Transverse colon (tissue), 4 donors: Measurements from ENCODE around the gene HSD17B11. TPM values are rescaled to one million over a fixed set of nuclear protein-coding genes. Genes with fewer than 3 reads are reported as not detected.

Experiments
- DNase-seq: peaks from one replicate; pipeline ENCODE4 v3.0.0-alpha.2; 2019
- H3K27ac ChIP-seq, 4 donors: fragments of 200-600 bp; sonication (generic); 2 replicates each; pipeline ENCODE4 v1.5.1; 2016 to 2018; ENCODE audit warnings: inconsistent platforms in 4 of 4
- H3K27me3 ChIP-seq: fragments of 200-600 bp; sonication (generic); 2 replicates; pipeline ENCODE4 v1.5.1; 2017; ENCODE audit warnings: inconsistent platforms
- H3K36me3 ChIP-seq, 4 donors: fragments of 200-600 bp; sonication (generic); 2 replicates each; pipeline ENCODE4 v1.5.1; 2017 to 2019; ENCODE audit warnings: inconsistent platforms in 4 of 4
- H3K4me1 ChIP-seq, 4 donors: fragments of 200-600 bp; sonication (generic); 2 replicates each; pipeline ENCODE4 v1.5.1; 2017 to 2020; ENCODE audit warnings: inconsistent platforms in 4 of 4
- H3K4me3 ChIP-seq, 4 donors: fragments of 200-600 bp; sonication (generic); 1 replicate in 1 of 4; 2 replicates in 3 of 4; pipeline versions ENCODE4 v1.5.1 to v1.6.1; 2017 to 2019; ENCODE audit warnings: inconsistent platforms in 4 of 4
- H3K9me3 ChIP-seq, 2 donors: fragments of 200-600 bp; sonication (generic); 2 replicates each; pipeline ENCODE4 v1.5.1; 2017 to 2019; ENCODE audit warnings: inconsistent platforms in 2 of 2
- EP300 ChIP-seq: sonication (generic); formaldehyde crosslinking; IDR thresholded peaks from one replicate; pipeline ENCODE4 v1.6.1; 2017; ENCODE audit warnings: antibody characterized with exemption, low read depth
- POLR2A ChIP-seq: fragments of 450-650 bp; IDR thresholded peaks from one replicate; pipeline ENCODE4 v1.6.1; 2016; ENCODE audit warnings: antibody characterized with exemption, mild to moderate bottlenecking, moderate library complexity
- POLR2AphosphoS5 ChIP-seq, 3 donors: sonication (generic); formaldehyde crosslinking; IDR thresholded peaks; one replicate each; pipeline ENCODE4 v1.6.1; 2016; ENCODE audit warnings: antibody characterized with exemption in 3 of 3
- WGBS, 2 donors: methylation state at CpG; one replicate each; pipeline ENCODE4 v1.1.5; 2018; ENCODE audit warnings: low coverage in 1 of 2; 5-methylcytosine and 5-hydroxymethylcytosine counted together
- in situ Hi-C, 4 donors: fragments of 200-750 bp; cut with MboI; loops; one replicate each; pipeline versions ENCODE4 v1.15.0 to v1.15.1; 2017; ENCODE audit warnings: low sequenced_read_pairs in 3 of 4, low pct_ligation_motif_present in 1 of 4, low pct_unique_long_range_greater_than_20kb in 1 of 4
- intact Hi-C: fragments of 100-400 bp; cut with DNase I; formaldehyde crosslinking; loops from one replicate; pipeline ENCODE4 v1.15.1; 2023; ENCODE audit warnings: low total_unique reads
- total RNA-seq, 4 donors: library from RNA; depleted of rRNA; stranded (reverse); fragments of >200 nt; gene quantifications; one replicate each; pipeline ENCODE4 v1.1.0, GENCODE V29; 2016
- TF ChIP-seq, protein P1 (sequence below), 5 experiments: fragments of 200-600 bp in 3 of 5; fragments of 450-650 bp in 2 of 5; sonication (generic) in 3 of 5; IDR thresholded peaks; 1 replicate in 2 of 5; 2 replicates in 3 of 5; pipeline ENCODE4 v1.5.1; 2016 to 2017; ENCODE audit warnings: antibody characterized with exemption in 5 of 5, inconsistent platforms in 3 of 5, mild to moderate bottlenecking in 2 of 5, moderate library complexity in 1 of 5

HSD17B11 gene
- total RNA-seq, 4 donors from 2014 or later: 189 to 348 (median 271) TPM

GRCh38 chr4:87370068-87370467 is 20.9 kb downstream of the HSD17B11 start:
- TF ChIP-seq, protein P1, sequence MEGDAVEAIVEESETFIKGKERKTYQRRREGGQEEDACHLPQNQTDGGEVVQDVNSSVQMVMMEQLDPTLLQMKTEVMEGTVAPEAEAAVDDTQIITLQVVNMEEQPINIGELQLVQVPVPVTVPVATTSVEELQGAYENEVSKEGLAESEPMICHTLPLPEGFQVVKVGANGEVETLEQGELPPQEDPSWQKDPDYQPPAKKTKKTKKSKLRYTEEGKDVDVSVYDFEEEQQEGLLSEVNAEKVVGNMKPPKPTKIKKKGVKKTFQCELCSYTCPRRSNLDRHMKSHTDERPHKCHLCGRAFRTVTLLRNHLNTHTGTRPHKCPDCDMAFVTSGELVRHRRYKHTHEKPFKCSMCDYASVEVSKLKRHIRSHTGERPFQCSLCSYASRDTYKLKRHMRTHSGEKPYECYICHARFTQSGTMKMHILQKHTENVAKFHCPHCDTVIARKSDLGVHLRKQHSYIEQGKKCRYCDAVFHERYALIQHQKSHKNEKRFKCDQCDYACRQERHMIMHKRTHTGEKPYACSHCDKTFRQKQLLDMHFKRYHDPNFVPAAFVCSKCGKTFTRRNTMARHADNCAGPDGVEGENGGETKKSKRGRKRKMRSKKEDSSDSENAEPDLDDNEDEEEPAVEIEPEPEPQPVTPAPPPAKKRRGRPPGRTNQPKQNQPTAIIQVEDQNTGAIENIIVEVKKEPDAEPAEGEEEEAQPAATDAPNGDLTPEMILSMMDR (IDR thresholded peaks at IDR 0.05): no peak
- TF ChIP-seq EP300 (no peak), POLR2AphosphoS5 (IDR thresholded peaks at IDR 0.05) (no peak), POLR2A (no peak)
- H3K27ac ChIP-seq: no peak overlapping the region
- no peaks in the 10 kb centered on the region for H3K9me3 ChIP-seq
- DNase-seq: no peak
- 90 to 93% methylated on average over 2 of the region's 2 CpGs for WGBS, 2 donors
- H3K27me3 ChIP-seq: no peaks in the 10 kb centered on the region
- in situ Hi-C loops (loop anchor here in 3 of 4 donors (5.0 to 25.0 kb wide), 4 partner anchors 85 to 467 kb away; partner anchors contain the start of gene MEPE (in 1 of the 3)), intact Hi-C loops (no loop called here)
- peaks cover 0 to 84% (median 37%) of the 10 kb centered on the region in 4 donors for H3K36me3 ChIP-seq
- no peak overlapping the region for H3K4me3 ChIP-seq
- H3K4me1 ChIP-seq: no peaks in the 10 kb centered on the region

DNA sequence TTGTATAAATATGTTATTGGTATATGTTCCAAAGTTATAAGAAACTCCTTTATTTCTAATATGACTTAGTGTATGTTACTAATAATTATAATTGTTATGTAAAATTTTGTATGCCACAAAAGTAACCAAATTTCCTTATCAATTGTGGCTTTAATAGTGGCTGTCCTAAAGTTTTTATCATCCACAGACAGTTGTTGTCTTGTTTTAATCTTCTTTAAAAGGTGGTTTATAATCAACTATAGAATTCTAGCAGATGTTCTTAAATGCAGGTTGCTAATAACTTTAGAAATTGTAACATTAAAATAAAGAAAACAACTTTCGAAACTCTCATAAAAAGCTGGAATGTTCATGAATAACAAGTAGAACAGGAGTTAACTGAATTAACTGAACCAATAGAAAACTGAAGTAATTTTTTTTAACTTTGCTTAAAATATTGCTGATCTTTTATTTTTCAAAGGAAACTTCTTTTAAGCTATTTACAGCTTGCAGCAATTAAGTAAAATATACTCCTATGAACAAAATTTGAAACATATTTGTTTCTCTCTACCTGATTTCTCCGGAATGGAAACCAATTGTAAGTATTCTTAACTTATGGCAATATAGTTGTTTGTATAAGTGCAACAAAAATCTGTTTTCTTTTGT is 24.3 kb downstream of the HSD17B11 start:
- Histone ChIP-seq H3K4me1 (no peaks in the 10 kb centered on the region), H3K36me3 (peaks cover 0 to 83% (median 39%) of the 10 kb centered on the region in 4 donors), H3K27me3 (no peaks in the 10 kb centered on the region), H3K27ac (no peak overlapping the region), H3K4me3 (no peak overlapping the region), H3K9me3 (no peaks in the 10 kb centered on the region)
- TF ChIP-seq, protein P1 (IDR thresholded peaks at IDR 0.05): no peak
- TF ChIP-seq POLR2A (no peak), POLR2AphosphoS5 (IDR thresholded peaks at IDR 0.05) (no peak), EP300 (no peak)
- intact Hi-C loops: no loop called here
- 87 to 93% methylated on average over 2 of the region's 2 CpGs for WGBS, 2 donors
- no peak for DNase-seq
- in situ Hi-C loops: loop anchor here in 1 of 4 donors (25.0 kb wide), 1 partner anchor 471 kb away; the partner anchor contains the start of gene MEPE

DNA sequence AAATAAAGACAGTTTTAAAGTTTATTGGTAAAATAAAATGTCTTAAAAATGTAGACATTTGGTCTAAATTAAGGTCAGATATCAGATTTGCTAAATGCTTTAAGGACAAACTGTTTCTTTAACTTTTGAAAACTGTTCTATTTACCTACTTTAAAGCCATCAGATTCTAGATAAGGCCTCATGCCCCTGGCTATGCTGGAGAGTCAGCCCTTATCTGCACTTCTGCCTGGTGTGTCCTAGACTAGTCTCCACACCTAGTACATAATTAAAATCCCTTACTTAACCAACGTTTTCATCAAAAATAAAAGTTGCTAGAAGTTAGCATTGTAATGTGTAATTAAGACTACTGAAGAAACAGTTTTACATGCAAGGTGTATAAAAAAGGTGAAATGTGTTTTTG is 25.6 kb downstream of the HSD17B11 start:
- DNase-seq: no peak
- Histone ChIP-seq H3K4me1 (no peaks in the 10 kb centered on the region), H3K27me3 (no peaks in the 10 kb centered on the region), H3K36me3 (peaks cover 0 to 78% (median 35%) of the 10 kb centered on the region in 4 donors), H3K27ac (no peak overlapping the region), H3K4me3 (no peak overlapping the region), H3K9me3 (no peaks in the 10 kb centered on the region)
- TF ChIP-seq, protein P1 (IDR thresholded peaks at IDR 0.05): no peak
- no peak for TF ChIP-seq EP300
- no peak for TF ChIP-seq POLR2A
- no peak for TF ChIP-seq POLR2AphosphoS5 (IDR thresholded peaks at IDR 0.05)
- intact Hi-C loops: no loop called here
- in situ Hi-C loops: loop anchor here in 1 of 4 donors (25.0 kb wide), 1 partner anchor 472 kb away; the partner anchor contains the start of gene MEPE
- 50 to 58% methylated on average over 1 of the region's 1 CpG for WGBS, 2 donors

GRCh38 chr4:87363552-87363951 is 27.4 kb downstream of the HSD17B11 start:
- H3K4me1 ChIP-seq: no peaks in the 10 kb centered on the region
- no peak for DNase-seq
- no peak overlapping the region for H3K27ac ChIP-seq
- H3K4me3 ChIP-seq: no peak overlapping the region
- peaks cover 0 to 70% (median 30%) of the 10 kb centered on the region in 4 donors for H3K36me3 ChIP-seq
- TF ChIP-seq POLR2AphosphoS5 (IDR thresholded peaks at IDR 0.05) (no peak), POLR2A (no peak), EP300 (no peak)
- TF ChIP-seq, protein P1 (IDR thresholded peaks at IDR 0.05): no peak
- in situ Hi-C loops (loop anchor here in 1 of 4 donors (25.0 kb wide), 1 partner anchor 474 kb away; the partner anchor contains the start of gene MEPE), intact Hi-C loops (no loop called here)
- 89 to 100% methylated on average over 1 to 2 of the region's 2 CpGs for WGBS, 2 donors
- no peaks in the 10 kb centered on the region for H3K9me3 ChIP-seq
- H3K27me3 ChIP-seq: no peaks in the 10 kb centered on the region
